Neutrophil (primary cell): ENCODE results near the gene ZC3H4.
A peak's percentile ranks its signal among the peaks of the same experiment; 100 is the strongest.
"Not testable (repeated sequence)": the region's sequence is repeated elsewhere in the genome, so short reads cannot be mapped to it uniquely, and the experiment has no call there.

ENCODE experiments used
- H3K27ac ChIP-seq: fragments of 200-600 bp; sonication (generic); 2 replicates; pipeline ENCODE4 v1.5.1; 2016; ENCODE audit warnings: mild to moderate bottlenecking, moderate library complexity
- H3K27me3 ChIP-seq: fragments of 200-600 bp; sonication (generic); 2 replicates; pipeline ENCODE4 v1.6.0; 2016; ENCODE audit warnings: mild to moderate bottlenecking
- H3K36me3 ChIP-seq: fragments of 200-600 bp; sonication (generic); 2 replicates; pipeline ENCODE4 v1.5.1; 2017
- H3K4me1 ChIP-seq, 2 experiments: fragments of 200-600 bp in 1 of 2; sonication (generic) in 1 of 2; 1 replicate in 1 of 2; 2 replicates in 1 of 2; pipeline versions ENCODE4 v1.5.1 to v1.6.1; 2013 to 2016; ENCODE audit warnings: low read depth in 1 of 2, low read length in 1 of 2, mild to moderate bottlenecking in 1 of 2, moderate library complexity in 1 of 2; ENCODE audit not compliant: control insufficient read depth in 1 of 2, insufficient read depth in 1 of 2
- H3K4me3 ChIP-seq, 2 experiments: fragments of 200-600 bp in 1 of 2; sonication (generic) in 1 of 2; 1 replicate in 1 of 2; 2 replicates in 1 of 2; pipeline ENCODE4 v1.5.1; 2013 to 2016; ENCODE audit warnings: low read depth in 1 of 2, low read length in 1 of 2, mild to moderate bottlenecking in 1 of 2, moderate library complexity in 1 of 2
- H3K9me3 ChIP-seq: fragments of 200-600 bp; sonication (generic); 2 replicates; pipeline ENCODE4 v1.5.1; 2016
- TF ChIP-seq, protein P1 (sequence below): fragments of 200-600 bp; sonication (generic); IDR thresholded peaks from 2 replicates; pipeline ENCODE4 v1.5.1; 2016; ENCODE audit warnings: antibody characterized with exemption

ZC3H4 gene

DNA sequence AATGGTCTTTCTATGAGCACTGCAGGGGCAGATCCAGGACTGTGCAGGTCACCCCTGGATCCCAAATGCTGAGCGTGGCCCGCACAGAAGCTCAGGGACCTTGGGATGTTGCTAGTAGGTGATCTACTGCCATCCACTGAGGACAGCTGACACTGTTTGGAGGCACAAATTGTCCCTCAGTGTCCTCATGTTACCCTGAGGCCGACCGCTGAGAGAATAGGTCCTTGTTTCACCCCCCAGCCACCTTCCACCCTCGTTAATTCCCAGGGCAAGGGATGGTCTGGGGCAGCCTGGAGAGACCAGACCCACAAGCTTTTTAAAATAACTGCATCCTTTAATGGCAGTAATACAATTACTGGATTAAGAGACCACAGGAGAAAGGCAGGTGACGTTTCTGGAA is 49.7 kb downstream of the ZC3H4 start:
- H3K9me3 ChIP-seq = no peaks in the 10 kb centered on the region
- TF ChIP-seq, protein P1, sequence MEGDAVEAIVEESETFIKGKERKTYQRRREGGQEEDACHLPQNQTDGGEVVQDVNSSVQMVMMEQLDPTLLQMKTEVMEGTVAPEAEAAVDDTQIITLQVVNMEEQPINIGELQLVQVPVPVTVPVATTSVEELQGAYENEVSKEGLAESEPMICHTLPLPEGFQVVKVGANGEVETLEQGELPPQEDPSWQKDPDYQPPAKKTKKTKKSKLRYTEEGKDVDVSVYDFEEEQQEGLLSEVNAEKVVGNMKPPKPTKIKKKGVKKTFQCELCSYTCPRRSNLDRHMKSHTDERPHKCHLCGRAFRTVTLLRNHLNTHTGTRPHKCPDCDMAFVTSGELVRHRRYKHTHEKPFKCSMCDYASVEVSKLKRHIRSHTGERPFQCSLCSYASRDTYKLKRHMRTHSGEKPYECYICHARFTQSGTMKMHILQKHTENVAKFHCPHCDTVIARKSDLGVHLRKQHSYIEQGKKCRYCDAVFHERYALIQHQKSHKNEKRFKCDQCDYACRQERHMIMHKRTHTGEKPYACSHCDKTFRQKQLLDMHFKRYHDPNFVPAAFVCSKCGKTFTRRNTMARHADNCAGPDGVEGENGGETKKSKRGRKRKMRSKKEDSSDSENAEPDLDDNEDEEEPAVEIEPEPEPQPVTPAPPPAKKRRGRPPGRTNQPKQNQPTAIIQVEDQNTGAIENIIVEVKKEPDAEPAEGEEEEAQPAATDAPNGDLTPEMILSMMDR = no peak
- no peaks in the 10 kb centered on the region for H3K27me3 ChIP-seq
- no peaks in the 10 kb centered on the region for H3K4me1 ChIP-seq
- peaks cover 54% of the 10 kb centered on the region for H3K36me3 ChIP-seq
- H3K27ac ChIP-seq = no peak overlapping the region
- H3K4me3 ChIP-seq = no peak overlapping the region

DNA sequence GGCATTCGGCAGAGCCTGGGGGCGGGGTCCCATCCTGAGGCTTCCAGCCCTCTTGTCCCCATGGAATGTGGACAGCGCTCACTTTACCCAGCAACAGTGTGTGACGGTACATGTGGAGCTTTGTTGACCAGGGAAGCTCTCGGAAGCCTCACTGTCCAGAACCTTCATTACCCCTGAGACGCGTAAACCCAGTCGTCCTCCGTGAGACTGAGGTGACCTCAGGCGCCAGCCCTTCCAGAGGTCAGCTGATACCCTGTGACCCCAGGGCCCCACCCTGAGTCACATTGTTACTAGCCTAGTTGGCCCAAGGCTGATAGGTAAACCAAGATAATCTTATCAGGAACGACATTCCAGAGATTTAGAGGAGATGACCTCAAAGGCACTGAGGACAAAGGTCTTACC is 55.0 kb downstream of the ZC3H4 start:
- Histone ChIP-seq H3K27me3 (peaks cover 3% of the 10 kb centered on the region), H3K36me3 (peaks cover 2% of the 10 kb centered on the region), H3K4me1 (no peaks in the 10 kb centered on the region), H3K4me3 (no peak overlapping the region), H3K9me3 (no peaks in the 10 kb centered on the region), H3K27ac (no peak overlapping the region)
- TF ChIP-seq, protein P1 = no peak

DNA sequence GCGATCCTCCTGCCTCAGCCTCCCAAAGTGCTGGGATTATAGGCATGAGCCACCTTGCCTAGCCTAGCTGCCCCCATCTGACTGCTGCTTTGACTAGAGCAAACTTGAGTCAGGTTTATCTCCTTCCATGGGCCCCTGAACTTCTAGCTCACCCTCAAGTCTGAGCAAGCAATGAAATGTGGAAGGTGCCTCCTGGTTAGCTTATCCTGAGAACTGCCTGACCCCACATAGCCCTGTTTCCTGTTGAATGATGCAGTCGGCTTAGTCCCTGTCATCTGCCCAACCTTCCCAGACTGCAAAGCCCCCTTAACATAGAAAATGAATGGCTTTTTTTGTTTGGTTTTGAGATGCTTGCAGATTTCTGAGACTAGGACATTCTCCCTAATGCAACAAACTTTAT is 56.2 kb downstream of the ZC3H4 start:
- peaks cover 3% of the 10 kb centered on the region for H3K27me3 ChIP-seq
- peaks cover 0 to 6% of the 10 kb centered on the region in 2 experiments for H3K4me1 ChIP-seq
- no peak overlapping the region for H3K27ac ChIP-seq
- TF ChIP-seq, protein P1 = no peak
- H3K9me3 ChIP-seq = no peaks in the 10 kb centered on the region
- H3K4me3 ChIP-seq = no peak overlapping the region
- H3K36me3 ChIP-seq = no peaks in the 10 kb centered on the region

DNA sequence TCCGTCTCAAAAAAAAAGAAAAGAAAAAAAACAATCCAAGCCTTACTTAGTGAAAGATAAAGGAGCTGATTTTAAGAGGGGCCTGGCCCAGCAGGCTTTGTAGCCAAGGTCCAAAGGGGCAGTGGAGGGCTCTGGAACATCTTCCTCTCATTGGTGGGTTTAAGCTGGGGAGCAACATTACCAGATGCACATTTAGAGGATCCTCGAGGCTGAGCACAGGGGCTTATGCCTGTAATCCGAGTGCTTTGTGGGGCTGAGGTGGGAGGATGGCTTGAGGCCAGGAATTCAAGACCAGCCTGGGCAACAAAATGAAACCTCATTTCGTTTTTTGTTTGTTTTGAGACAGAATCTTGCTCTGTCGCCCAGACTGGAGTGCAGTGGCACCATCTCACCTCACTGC is 57.2 kb downstream of the ZC3H4 start:
- TF ChIP-seq, protein P1 = no peak
- Histone ChIP-seq H3K9me3 (no peaks in the 10 kb centered on the region), H3K4me3 (no peak overlapping the region), H3K27ac (no peak overlapping the region), H3K36me3 (no peaks in the 10 kb centered on the region), H3K4me1 (peaks cover 0 to 8% of the 10 kb centered on the region in 2 experiments), H3K27me3 (peaks cover 3% of the 10 kb centered on the region)

DNA sequence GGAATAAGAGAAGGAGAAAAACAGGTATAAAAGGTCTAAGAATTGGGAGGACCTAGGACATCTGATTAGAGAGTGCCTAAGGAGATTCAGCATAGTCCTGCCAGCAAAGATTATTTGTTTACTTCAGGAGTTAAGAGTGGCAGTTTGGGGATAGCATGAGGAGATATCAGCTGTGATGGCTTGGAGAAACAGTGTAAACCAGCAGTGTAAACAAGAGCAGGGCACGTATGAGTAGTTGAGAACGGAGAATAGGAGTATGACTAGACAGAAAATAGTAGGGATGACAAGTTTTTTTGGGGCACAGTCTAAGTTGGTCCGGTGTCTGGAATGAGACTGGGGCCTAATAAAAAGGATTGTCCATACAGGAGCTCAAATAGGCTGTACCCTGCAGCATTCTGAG is 63.0 kb downstream of the ZC3H4 start:
- peaks cover 10 to 22% of the 10 kb centered on the region in 2 experiments for H3K4me1 ChIP-seq
- H3K9me3 ChIP-seq, H3K27ac ChIP-seq, H3K27me3 ChIP-seq, H3K36me3 ChIP-seq, H3K4me3 ChIP-seq: not testable (repeated sequence)

DNA sequence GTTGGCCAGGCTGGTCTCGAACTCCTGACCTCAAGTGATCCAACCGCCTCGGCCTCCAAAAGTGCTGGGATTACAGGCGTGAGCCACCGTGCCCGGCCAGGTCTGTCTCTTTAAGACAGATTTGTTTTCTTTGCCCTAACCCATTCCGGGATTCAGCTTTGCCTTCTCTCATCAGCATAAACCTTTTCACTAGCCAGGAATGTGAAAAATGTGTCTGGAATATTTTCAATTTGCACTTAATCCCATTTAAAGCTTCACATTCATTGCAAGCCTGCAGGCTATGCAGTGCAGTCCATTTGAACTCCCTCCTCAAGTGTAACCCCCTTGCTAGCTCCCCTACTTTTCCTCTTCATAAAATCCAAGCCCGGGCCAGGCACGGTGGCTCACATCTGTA is 64.3 kb downstream of the ZC3H4 start:
- Histone ChIP-seq H3K27me3 (no peaks in the 10 kb centered on the region), H3K4me1 (peaks cover 10 to 22% of the 10 kb centered on the region in 2 experiments)

More for the DNA sequence above, 64.3 kb downstream of the ZC3H4 start:
- peak overlapping the region; percentile 76 to 95 for H3K4me3 ChIP-seq
- H3K9me3 ChIP-seq = no peaks in the 10 kb centered on the region
- H3K27ac ChIP-seq = no peak overlapping the region
- peaks cover 3% of the 10 kb centered on the region for H3K36me3 ChIP-seq
- TF ChIP-seq, protein P1 = no peak
